Lung (tissue), 12 donors: ENCODE data around the gene SUGCT. TPM values are rescaled to one million over a fixed set of nuclear protein-coding genes. Genes with fewer than 3 reads are reported as not detected.

ENCODE experiments used
- ATAC-seq: fragments of 200-7000 bp; cut with Tn5 transposase; one replicate; pipeline ENCODE4 v1.9.1; 2020; ENCODE audit warnings: moderate number of reproducible peaks; ENCODE audit not compliant: insufficient read depth, low FRiP score
- DNase-seq, 3 donors: peaks; one replicate each; pipeline ENCODE4 v3.0.0-alpha.2; 2013 to 2017
- H3K27ac ChIP-seq, 2 donors: one replicate each; pipeline ENCODE4 v1.5.1; 2013; ENCODE audit warnings: mild to moderate bottlenecking in 2 of 2, moderate library complexity in 2 of 2, control low read depth in 1 of 2, inconsistent platforms in 1 of 2, low read depth in 1 of 2, low read length in 1 of 2
- H3K27me3 ChIP-seq, 3 donors: one replicate each; pipeline ENCODE4 v1.5.1; 2013; ENCODE audit warnings: low read length in 2 of 3; ENCODE audit not compliant: control insufficient read depth in 3 of 3, insufficient read depth in 3 of 3
- H3K36me3 ChIP-seq, 4 donors: one replicate each; pipeline ENCODE4 v1.5.1; 2013; ENCODE audit warnings: low read length in 4 of 4, mild to moderate bottlenecking in 1 of 4, moderate library complexity in 1 of 4; ENCODE audit not compliant: control insufficient read depth in 4 of 4, insufficient read depth in 4 of 4
- H3K4me1 ChIP-seq, 5 donors: one replicate each; pipeline ENCODE4 v1.5.1; 2013; ENCODE audit warnings: low read length in 5 of 5, mild to moderate bottlenecking in 2 of 5, moderate library complexity in 1 of 5; ENCODE audit not compliant: control insufficient read depth in 5 of 5, insufficient read depth in 5 of 5
- H3K4me3 ChIP-seq: one replicate; pipeline ENCODE4 v1.5.1; 2013; ENCODE audit warnings: mild to moderate bottlenecking, control low read depth, moderate library complexity
- H3K9ac ChIP-seq, 2 donors: one replicate each; pipeline ENCODE4 v1.5.1; 2013; ENCODE audit warnings: low read length in 2 of 2, control low read depth in 1 of 2; ENCODE audit not compliant: insufficient read depth in 1 of 2
- H3K9me3 ChIP-seq, 4 donors: one replicate each; pipeline ENCODE4 v1.5.1; 2013; ENCODE audit warnings: low read length in 3 of 4, mild to moderate bottlenecking in 1 of 4, moderate library complexity in 1 of 4; ENCODE audit not compliant: control insufficient read depth in 4 of 4, insufficient read depth in 3 of 4
- WGBS, 2 donors: extraction: QIAGEN DNeasy Blood & Tissue Kit; methylation state at CpG; one replicate each; pipeline ENCODE4 v1.1.7; 2013; 5-methylcytosine and 5-hydroxymethylcytosine counted together
- polyA plus RNA-seq, 2 donors: library from polyadenylated mRNA; stranded (reverse); fragments of 200-250 nt; gene quantifications; one replicate each; pipeline ENCODE4 v1.2.1, GENCODE V29; 2013
- total RNA-seq, 2 donors: library from RNA; depleted of rRNA in 1 of 2; stranded (reverse); fragments of >200 nt in 1 of 2; gene quantifications; one replicate each; pipeline ENCODE4 v1.2.1, GENCODE V29; 2014 to 2021
- TF ChIP-seq, protein P1 (sequence below): IDR thresholded peaks from 2 replicates; pipeline ENCODE4 v1.5.1; 2012; ENCODE audit warnings: mild to moderate bottlenecking; ENCODE audit errors: control extremely low read depth, extremely low read depth
- donor health status: control.
- donor health status: control.
- donor health status: Bipolar disorder and iron deficiency.
- donor health status: healthy.
- donor health status: DM: yes; HTN: yes; CAD: no.

The SUGCT gene
- total and polyA plus RNA-seq, 4 donors, result 0.23 to 4.2 (median 1.8) TPM

DNA sequence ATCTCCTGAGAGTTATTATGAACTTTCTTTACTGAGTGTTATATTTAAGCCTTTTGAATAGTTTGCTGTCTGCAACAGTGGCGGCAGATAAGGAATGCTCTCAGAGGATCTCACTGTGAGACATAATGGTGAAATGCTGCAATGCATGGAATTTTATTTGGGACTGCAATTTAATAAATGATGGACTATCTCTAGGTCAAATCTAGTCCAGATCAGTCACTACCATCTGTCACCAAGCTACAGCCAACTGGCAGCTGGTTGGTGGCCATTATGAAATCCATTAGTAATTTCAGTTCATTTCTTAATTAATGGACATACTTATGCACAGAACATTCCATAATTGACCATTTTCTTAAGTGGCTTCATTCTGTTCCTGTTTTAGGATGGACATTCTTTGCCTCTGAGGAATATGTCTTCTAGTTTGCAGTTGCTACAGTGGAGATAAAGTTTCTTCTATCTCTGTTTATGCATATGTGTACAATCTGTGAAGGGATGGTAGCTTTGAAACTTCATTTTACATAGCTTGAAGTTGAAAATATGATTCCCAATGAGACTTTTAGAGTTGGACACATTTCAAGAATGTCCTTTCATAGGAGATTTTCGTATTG, 586.6 kb downstream of the SUGCT start:
- TF ChIP-seq, protein P1, sequence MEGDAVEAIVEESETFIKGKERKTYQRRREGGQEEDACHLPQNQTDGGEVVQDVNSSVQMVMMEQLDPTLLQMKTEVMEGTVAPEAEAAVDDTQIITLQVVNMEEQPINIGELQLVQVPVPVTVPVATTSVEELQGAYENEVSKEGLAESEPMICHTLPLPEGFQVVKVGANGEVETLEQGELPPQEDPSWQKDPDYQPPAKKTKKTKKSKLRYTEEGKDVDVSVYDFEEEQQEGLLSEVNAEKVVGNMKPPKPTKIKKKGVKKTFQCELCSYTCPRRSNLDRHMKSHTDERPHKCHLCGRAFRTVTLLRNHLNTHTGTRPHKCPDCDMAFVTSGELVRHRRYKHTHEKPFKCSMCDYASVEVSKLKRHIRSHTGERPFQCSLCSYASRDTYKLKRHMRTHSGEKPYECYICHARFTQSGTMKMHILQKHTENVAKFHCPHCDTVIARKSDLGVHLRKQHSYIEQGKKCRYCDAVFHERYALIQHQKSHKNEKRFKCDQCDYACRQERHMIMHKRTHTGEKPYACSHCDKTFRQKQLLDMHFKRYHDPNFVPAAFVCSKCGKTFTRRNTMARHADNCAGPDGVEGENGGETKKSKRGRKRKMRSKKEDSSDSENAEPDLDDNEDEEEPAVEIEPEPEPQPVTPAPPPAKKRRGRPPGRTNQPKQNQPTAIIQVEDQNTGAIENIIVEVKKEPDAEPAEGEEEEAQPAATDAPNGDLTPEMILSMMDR, result no peak
- DNase-seq, result no peak
- no peak overlapping the region for H3K4me3 ChIP-seq
- no peaks in the 10 kb centered on the region for H3K27me3 ChIP-seq
- 67 to 89% methylated on average over 2 of the region's 2 CpGs for WGBS, 2 donors
- no peak overlapping the region for H3K27ac ChIP-seq
- ATAC-seq, result no peak
- no peak overlapping the region for H3K9ac ChIP-seq
- peaks cover 0 to 3% (median 0%) of the 10 kb centered on the region in 5 donors for H3K4me1 ChIP-seq
- H3K9me3 ChIP-seq, result no peaks in the 10 kb centered on the region
- H3K36me3 ChIP-seq, result no peaks in the 10 kb centered on the region

DNA sequence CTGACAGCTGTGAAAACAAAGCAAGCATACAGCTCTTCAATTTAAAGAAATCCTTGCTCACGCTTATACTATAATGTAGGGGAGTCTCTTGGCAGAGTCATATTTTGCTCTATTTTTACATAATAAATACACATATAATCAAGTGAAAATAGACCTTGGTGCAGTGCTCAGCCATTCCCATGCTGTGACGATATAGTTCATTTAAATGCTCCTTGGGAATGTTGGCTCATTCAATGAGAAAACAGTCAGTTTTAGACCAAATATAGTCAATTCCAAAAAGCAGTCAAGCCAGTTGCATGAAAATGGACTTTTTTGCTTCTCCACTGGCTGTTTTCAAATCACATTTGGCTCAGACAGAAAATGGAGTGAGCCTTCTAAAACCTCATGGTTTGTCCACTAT, 587.4 kb downstream of the SUGCT start:
- ATAC-seq (no peak), DNase-seq (no peak)
- WGBS, 2 donors, result 91 to 98% methylated on average over 2 of the region's 2 CpGs
- TF ChIP-seq, protein P1, result no peak
- Histone ChIP-seq H3K9ac (no peak overlapping the region), H3K27ac (no peak overlapping the region), H3K4me3 (no peak overlapping the region), H3K36me3 (no peaks in the 10 kb centered on the region), H3K27me3 (no peaks in the 10 kb centered on the region), H3K9me3 (no peaks in the 10 kb centered on the region), H3K4me1 (peaks cover 0 to 3% (median 0%) of the 10 kb centered on the region in 5 donors)

DNA sequence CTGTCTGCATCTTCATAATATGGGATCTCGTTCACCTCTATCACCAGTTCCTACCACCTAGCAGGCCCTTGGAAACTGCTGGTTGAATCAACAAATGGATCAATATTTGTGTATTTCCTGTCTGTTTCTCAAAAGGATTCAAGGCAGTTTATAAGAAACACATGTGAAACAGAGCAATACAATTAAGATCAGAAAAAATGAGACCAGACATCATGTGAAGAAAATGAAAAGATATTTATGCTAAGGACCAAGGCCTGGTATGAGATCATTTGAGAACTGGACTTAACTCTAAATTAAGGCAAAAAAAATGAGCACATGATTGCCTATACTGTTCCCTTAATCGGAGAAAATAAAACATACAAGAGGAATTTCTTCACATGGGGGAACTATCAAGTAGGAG, 589.0 kb downstream of the SUGCT start:
- Histone ChIP-seq H3K4me1 (peaks cover 0 to 3% (median 0%) of the 10 kb centered on the region in 5 donors), H3K27me3 (no peaks in the 10 kb centered on the region), H3K9me3 (no peaks in the 10 kb centered on the region), H3K36me3 (no peaks in the 10 kb centered on the region), H3K9ac (no peak overlapping the region), H3K27ac (no peak overlapping the region), H3K4me3 (no peak overlapping the region)
- TF ChIP-seq, protein P1, result no peak
- WGBS, 2 donors, result 78 to 92% methylated on average over 2 of the region's 2 CpGs
- no peak for DNase-seq
- no peak for ATAC-seq

DNA sequence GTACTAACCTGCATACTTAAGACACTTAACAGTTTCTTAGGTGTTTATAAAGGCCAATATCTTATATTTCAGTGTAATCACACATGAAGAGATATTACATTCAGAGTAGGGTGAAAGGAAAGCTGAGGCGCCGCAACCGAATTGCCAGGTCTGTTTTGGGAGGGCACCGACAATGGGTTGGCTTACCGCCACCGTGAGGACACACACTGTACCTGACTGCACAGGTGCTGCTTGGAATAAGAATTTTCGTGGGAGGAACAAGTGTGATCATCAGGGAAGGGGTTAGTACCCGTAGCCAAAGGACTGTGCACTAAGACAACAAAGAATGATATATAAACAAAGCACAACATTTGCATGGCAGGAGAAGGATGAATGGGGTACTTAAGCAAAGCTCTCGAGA, 591.8 kb downstream of the SUGCT start:
- H3K9me3 ChIP-seq, result no peaks in the 10 kb centered on the region
- no peaks in the 10 kb centered on the region for H3K36me3 ChIP-seq
- TF ChIP-seq, protein P1, result no peak
- no peak for ATAC-seq
- H3K4me3 ChIP-seq, result no peak overlapping the region
- WGBS, 2 donors, result 66 to 80% methylated on average over 9 of the region's 9 CpGs
- no peaks in the 10 kb centered on the region for H3K4me1 ChIP-seq
- no peaks in the 10 kb centered on the region for H3K27me3 ChIP-seq
- no peak overlapping the region for H3K9ac ChIP-seq
- H3K27ac ChIP-seq, result no peak overlapping the region
- no peak for DNase-seq
